ENCODE data around the gene HERC6.

- no peak for TF ChIP-seq CTCF (IDR thresholded peaks at IDR 0.05)
- no peak for TF ChIP-seq ZNF425 (CRISPR knock-in tag; conservative IDR thresholded peaks at IDR 0.05)
- TF ChIP-seq TEAD1 (CRISPR knock-in tag; IDR thresholded peaks at IDR 0.05), result no peak
- no peak for TF ChIP-seq MLX (CRISPR knock-in tag; IDR thresholded peaks at IDR 0.05)
- TF ChIP-seq MAX (CRISPR knock-in tag; IDR thresholded peaks at IDR 0.05), result no peak
Observed at GRCh38 chr4:88381123-88381522, 2.5 kb downstream of the HERC6 start.
